ENCODE results near the gene SAMMSON.

The SAMMSON gene

DNA sequence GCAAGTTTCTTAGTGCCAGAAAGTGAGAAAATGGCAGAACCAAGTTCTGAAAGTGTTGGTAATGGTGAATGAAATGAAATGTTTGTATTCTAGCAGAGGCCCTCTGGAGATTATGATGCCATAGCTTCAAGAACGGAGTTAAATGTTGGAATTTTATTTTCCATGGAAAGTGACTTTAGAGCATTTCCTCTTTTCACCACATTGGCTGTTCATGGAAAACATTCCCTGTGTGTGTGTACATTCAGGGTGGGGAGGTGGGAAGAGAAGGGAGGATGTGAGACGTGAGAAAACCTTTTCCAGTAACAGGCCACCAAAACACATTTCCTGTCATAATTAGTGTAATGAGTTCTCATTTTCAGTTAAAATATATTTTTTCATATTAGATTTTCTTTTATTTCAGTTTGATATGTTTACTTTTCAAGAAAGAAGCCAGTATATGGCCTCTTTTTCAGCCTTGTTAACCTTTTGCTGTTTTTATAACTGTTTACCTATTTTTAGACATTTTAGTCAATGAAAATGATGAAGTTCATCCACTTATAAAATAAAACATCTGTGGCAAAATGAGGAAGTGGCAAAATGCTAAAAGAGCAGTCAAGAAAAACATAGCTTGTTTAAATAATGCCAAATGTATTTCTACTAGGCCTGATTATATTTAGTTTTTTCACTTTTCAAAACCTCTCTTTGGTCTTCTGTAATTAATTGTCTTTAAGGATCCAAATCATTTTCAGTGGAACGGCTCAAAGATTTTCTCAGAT, 21.6 kb downstream of the SAMMSON start:
- no peak for DNase-seq

DNA sequence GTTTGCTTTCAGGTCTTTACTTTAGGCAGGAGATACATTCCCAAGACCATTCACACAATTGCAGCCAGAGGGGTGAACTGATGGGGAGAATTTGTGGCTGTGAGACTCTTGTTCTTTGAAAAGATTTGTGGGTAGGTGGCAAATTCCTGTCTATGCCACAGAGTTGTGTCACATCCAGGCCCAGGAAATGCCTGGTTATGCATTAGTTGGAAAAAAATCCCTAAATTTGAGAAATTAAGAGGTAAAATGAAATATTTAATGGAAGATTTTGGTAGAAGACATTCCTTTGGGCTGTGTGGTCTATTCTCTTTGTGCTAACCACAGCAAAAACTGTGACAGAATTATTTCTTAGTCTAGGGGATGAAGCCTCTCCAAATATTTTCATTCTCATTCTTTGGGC, 28.8 kb downstream of the SAMMSON start:
- DNase-seq = no peak

DNA sequence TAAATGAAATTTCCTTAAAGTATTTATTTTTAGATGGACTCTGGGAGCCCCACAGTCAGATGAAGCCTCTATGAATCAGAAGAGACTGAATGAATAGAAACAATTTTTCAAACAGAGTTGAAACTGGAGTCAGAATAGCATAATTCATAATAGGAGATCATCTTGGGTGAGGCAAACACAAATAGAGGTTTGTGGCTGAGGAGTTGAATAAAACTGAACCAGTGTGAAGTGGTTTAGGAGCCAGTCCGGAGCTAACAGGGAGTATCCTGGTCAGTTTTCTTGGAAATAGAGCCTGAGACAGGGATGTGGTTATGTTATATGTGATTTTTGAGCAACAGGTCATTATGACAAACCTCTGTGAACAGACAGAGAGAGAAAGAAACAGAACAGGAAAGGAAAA, 39.2 kb downstream of the SAMMSON start:
- no peak for DNase-seq

DNA sequence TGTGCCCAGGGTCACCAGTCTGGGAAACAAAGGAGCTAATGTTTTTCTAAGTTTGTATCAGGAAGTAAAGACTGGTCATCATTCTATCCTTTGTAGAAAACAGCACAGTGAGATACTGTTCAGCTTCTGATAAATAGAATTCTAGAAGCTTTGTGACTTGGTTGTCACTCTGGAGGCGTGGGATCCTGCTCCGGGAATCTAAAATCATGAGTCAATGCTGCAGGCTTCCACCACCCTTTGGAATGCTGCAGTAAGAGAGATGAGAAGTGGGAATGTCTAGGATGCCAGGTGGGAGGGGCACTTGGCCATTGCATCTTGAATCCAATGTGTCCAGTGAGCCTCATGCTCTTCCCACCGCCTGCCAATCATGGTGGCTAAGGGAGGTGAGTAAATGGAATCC, 40.9 kb downstream of the SAMMSON start:
- no peak for DNase-seq

DNA sequence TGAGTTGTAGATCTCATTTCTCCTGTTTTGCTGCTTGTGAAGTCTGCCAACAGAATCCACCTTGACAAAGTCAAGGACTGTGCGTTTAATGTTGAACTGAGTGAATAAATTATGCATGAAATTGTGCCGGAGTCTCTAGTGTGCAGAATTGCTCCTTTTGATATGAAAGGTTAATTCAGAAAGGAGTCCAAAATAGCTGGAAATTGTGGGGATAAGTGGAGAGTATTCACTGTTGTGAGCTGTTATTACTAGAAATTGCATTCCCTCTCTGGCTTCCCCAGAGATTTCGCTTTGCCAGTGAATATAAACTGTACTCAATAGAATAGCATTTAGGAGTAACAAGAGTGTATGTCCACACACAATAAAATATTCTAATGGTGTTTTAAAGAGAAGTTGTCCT, 43.1 kb downstream of the SAMMSON start:
- no peak for DNase-seq

DNA sequence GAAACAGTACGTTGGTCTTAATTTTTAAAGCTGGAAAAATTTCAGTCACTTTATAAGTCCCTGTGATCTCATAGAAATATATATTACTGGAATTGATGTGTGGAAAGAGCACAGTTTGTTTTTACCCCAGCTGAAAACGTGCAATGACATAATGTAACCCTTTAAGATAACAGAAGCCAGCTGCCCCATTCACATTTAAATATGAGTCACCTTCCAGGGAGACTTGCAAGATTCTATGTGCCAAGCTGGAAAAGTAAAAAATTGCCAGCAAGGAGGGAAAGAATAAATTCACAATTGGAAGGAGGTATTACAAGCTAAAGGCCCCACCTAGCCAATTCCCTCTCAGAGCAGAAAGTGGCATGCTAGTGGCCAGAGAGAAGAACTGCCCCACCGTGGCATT, 50.2 kb downstream of the SAMMSON start:
- DNase-seq = no peak

DNA sequence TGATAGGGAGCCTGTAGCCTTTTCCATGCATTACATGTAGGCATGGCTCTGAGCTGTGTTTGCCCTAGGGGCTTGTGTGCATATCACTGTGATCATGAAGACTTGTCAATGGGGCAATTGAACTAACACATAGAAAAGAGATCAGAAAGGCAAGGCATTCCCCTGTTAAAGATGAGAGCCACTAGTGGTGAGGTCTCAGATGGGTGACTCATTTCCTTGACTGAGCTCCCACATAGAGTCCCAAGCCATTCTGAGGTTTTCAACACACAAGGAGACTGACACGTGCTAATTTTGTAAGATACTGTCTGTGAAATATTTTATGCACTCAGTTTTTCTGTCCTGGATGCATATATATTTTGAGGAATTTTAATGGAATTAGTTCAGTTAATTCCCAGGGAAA, 53.8 kb downstream of the SAMMSON start:
- DNase-seq = no peak

DNA sequence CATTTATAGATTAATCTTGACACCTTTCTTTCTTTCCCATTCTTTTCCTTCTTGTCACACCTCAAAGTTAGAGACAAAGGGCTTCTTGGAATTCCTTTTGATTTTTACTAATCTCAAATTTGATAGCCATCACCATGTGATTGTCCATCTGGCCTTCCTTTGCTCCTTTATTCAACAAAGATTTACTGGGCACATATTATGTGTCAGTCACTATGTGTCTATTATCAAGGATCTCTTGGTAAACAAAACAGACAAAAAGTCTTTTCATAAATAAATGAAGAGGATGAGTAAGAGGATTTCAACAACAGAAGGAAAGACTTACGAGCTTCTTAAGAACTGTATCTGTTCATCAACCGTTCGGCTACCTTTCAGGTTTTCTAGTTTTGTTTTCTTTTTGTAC, 56.5 kb downstream of the SAMMSON start:
- DNase-seq = no peak

DNA sequence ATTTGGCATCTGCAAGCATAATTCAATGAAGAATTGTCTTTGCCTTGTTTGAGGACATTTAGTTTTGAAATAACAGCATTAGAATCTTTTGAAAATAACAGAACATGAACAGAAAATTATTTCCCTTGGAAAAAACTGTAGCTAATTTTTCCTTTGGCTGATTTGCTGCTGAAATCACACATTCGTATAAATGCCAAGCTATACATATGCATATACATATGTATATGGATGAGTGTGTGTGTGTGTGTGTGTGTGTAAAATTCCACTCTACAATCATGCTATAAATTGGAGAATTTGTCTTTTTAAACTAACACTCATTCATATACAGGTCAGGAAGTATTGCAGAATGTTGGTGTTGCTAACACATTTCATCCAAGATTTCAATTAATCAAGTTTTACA, 57.9 kb downstream of the SAMMSON start:
- no peak for DNase-seq

DNA sequence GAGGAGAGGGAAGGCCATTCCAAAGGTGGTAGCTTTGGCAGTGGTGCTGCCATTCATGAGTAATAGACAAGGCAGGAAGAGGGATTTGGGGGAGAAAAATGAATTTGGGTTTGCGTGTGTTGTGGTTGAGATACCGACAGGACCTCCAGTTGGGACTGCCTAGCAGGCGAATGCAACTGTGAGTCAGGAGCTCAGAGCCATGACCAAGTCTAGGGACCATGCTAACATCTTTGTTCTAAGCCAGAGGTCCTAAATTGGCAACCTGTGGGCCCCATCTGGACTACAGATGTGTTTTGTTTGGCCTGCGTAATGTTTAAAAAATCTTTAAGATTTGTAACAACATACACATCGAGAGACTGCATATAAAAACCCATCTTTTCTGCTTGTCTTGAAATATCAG, 61.6 kb downstream of the SAMMSON start:
- no peak for DNase-seq

DNA sequence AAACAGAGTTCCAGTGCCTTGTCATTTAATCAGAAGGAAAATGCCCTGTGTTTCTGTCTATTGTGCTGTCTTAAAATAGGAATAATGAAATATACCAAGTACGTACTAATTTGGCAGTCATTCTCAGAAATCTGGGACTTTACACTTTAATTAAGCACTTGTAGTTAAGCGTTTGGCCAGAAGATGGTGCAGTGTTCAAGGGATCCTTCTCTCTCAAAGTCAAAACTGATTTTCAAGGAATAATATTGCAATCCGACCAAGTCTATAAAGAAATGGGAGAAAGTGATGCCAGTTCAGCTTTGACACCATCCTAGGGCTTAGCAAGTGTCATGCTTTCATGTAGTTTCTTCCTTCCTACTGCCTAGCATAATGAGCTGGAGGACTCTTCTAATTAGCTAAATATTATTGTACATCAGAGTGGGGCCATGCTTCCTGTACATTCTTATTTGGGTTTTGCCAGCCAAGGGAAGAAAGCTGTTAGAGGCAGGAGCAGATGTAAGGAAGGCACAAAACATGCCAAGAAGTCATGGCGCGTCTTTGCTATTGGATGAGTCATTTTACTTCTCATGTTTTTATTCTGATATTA, 64.8 kb downstream of the SAMMSON start:
- no peak for DNase-seq

DNA sequence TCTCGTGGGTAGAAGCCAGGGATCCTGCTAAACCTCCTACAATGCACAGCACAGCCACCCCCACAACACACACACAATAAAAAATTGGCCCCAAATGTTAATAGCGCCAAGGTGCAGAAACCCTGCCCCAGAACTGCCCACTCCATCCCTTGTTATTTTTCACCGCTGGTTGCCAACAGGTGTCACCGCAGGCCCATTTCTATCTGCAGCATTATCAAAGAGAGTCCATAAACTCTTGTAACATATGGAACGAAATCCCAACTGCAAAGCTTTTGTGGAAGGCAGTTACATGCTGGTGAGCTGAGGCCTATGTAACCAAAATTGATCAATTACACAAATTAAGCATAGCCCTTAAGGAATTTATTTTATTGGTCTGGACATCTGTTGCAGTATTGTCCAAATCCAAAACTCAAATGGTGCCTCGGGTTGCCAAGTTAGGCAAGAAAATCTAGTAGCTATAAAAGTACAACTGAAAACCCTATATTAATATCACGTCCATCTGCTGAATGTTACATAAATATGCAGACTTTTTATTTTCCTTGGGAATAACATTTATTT, 66.2 kb downstream of the SAMMSON start:
- DNase-seq = no peak

DNA sequence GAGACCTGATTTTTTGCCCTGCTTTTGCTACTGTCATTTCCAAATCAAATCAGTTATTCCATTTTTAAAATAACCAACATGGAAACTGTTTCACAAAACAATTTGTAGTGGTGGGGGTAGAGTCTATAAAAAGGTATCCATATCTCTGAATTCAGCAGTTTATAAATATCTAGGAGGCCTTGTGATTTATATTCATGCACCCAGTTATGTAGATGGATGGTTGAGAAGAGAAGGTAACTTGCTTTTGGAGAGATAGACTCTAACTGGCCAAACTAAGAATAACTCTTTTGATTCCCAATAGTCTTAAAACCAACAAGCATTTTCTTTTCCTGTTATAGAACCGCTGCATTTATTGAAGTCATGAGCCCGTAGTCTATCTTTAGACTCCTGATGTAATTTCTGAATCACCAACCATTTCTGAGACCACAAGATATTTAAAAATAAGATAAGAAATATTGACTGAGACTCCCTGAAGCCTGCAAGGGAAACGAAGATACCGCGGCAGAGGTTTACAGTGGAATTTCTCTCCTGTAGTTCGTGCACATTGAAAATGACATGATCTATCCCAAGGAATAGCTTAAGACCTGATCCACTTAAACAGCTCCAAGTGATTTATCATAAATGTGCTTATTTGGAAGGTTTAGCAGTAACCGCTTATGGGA, 68.5 kb downstream of the SAMMSON start:
- no peak for DNase-seq

DNA sequence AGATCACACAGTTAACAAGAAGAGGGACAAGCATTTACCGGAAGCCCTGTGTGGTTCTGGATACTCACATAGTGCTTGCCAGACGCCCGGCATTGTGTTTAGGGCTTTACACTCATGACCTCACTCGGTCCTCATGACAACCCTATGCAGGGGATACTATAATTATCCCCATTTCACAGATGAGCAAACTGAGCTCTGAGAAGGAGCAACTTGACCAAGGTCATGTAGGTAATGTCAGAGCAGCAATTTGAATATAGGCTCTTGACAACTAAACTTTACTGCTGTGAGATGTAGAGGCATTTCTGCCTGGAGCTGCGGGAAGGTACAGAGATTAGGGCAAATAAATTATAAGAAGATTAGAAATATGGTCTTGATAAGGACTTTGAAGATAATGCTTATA, 70.0 kb downstream of the SAMMSON start:
- DNase-seq = no peak

DNA sequence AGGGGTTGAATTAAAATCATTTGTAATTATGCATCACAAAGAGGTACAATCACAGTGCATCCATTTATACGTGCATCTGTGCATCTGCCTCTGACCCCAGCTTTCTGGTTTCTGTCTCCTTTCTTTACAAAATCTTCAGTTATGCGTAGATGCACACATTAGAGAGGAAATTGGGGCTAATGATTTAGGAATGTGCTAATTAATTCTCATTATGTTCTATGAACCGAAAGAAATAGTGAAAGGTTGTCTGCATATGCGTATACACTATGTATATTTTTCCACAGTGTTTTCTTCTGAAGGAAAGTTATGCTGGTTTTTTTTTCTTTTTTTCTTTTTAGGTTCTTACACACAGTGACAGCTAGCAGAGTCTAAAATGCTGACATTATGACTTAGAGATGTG, 71.6 kb downstream of the SAMMSON start:
- DNase-seq = no peak

DNA sequence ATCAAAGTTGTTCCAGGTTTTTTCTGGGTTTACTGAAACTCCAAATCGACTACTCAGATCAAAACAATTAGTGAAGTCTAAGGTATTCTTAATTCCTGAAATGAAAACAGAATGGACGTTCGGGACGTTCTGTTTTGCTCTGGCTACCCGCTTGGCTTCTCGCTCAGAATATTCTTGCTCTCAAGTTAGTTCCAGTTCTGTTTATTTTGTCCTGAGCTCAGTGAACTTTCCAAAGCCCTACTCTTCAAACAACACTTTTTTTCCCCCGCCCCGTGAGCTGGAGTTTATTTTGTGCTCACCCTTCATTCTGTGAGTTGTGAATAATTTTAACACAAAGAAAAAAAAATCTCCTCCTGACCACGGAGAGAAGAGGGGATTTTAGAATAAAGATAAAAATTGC, 72.6 kb downstream of the SAMMSON start:
- DNase-seq = no peak

DNA sequence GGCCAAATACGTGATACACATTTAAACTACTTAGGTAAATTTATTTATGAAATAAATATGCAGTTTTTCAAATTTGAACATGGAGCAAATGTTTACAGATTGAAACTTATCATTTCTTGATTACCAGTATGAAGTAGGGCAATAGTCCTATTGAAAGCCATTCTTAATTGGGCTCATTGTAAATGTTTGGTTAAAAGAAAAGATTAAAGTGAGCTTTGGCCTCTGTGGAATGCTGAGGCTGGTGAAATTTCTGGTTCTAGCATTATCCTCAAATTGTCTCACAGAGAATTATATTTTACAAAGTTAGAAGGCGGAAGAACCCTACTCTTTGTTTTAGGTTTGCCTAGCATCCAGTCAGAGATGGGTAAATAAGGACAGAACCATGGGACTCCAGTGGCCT, 73.2 kb downstream of the SAMMSON start:
- DNase-seq = no peak

DNA sequence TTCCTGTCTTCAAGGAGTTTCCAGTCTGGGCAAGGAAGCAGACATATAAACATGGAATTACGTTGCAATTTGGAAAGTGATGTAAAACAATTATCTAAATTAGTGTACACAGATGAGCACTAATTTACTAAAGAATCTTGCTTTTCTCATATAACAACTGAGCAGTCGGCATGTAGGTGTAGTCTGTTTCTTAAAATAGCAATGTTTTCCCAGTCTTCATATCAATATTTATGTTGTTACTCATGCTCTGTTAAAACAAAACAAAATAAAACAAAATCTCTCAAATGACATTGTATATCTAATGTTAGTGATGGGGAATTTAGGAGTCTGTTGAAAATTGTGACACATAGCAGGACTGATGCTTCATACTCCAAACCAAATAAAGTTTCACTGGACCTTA, 75.6 kb downstream of the SAMMSON start:
- no peak for DNase-seq

DNA sequence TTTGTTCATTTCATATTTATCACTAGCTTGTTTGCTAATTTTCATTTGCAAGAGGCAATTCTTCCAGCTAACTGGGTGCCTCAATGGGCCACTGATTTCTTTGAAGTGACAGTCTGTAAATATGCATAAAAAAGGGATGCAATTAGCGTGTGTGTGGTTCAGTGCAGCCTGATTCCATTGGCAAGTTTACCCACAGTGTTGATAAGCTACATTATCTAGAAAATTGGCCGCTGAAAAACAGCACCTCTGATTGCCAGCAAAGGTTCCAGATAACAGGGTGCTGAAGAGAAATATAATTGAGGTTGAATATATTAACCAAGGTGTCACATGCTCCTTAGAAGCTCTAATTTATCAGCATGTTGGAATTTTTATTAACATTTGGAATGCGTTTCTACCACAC, 76.9 kb downstream of the SAMMSON start:
- no peak for DNase-seq

DNA sequence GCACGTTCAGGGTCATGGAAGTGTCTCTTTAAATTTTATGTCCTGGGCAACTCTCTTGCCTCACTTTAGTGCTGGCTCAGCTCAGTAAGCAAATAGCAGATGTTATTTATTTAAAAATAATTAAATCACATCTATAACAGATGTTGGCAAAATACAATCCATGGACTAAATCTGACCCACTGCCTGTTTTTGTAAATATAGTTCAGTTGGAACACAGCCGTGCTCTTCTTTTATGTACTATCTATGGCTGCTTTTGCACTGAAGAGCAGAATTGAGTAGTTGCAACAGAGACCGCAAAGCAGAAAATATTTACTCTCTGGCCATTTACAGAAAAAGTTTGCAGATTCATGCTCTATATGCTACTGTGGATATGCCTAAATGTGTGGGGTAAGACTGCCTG, 79.2 kb downstream of the SAMMSON start:
- DNase-seq = no peak

DNA sequence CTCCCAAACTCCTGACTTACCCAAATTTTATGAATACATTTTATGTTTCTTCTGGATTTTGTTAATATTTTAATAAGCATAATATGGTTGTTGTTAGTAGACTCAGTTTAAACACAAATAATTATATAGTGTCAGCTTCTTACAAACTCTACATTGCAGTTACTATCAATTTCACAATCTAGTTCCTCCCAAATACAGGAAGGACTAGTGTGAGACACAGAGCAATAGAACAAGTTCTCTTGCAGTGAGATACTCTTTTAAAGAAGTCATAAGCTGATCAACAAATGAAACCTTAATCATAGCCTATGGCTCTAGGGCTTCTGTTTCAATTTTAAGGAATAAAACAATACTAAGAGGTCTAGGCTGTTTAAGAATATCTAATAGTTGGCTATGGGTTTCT, 86.1 kb downstream of the SAMMSON start:
- DNase-seq = no peak

DNA sequence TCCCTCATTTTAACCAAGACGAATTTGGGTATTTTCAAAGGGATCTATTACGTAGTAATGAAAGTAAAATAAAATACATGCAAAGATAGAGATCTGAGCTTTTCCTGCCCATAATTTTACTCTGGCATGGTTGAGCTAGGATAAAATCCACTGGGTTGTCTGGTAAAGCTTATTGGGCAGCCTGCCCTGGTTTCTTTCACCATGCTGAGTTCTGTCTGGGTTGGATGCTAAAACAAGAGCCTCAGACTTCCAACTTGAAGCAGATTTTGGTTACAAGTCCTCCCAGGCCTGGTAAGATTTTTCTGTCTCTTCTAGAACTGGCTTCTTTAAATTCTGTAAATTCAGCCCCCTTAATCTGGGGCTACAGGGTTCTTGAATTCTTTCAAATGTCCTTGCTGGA, 86.8 kb downstream of the SAMMSON start:
- no peak for DNase-seq

DNA sequence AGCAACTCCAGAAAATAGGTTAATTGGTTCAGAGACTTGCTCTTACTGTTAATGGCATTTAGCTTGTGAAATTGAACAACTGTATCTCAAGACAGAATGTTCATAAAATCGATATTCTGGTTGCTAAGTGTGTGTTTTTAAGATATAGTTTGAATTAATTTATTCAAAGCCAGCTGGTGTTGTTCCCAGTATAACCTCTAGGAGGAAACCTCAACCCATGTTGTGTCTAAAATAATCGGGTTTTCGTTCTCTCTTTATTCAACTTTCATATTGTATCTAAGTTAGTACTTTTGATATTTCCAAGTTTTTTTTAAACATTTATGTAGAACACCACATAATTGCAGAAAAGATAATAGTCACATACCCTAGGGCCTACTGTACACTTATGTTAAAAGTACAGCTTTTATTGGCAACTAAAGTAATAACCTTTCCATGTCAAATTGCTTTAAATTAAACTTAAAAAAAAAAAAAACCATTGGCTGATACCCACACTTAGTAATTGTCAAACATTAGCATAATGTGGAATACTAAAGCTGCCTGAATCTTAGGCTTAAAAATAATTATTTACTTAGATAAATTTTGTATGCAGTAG, 90.9 kb downstream of the SAMMSON start:
- DNase-seq = no peak

DNA sequence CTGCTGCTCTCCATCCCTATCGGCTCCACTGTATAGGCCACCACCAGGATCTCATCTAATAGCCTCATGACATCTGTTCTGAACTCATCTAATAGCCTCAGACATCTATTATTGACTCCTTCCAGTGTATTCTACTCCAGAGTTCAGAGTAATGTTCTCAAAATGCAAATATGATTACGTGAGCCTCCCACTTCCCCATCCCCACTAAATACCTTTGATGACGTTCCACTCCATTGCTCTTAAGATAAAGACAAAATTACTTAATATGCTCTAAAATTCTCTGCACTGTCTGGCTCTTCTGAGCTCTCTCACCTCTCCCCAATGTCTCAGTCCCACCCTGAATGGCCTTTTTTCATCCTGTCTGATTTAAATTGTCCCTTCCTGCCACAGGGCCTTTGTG, 94.7 kb downstream of the SAMMSON start:
- no peak for DNase-seq
